Nucleus accumbens (tissue), 56 donors: ENCODE results near the gene DPEP3.

ENCODE experiments used
- DNase-seq, 56 donors: peaks; one replicate each; lab custom pipeline; 2025; lab: John Stamatoyannopoulos, UW

DPEP3 gene

GRCh38 chr16:67935402-67936123 lies 44.7 kb downstream of the DPEP3 start:
- DNase-seq: peak; percentile 48 to 98 (median 92)

GRCh38 chr16:67935101-67935401 lies 45.2 kb downstream of the DPEP3 start:
- peak in 1 of 56 donors; percentile 46 for DNase-seq

- no peak for DNase-seq
Measured at GRCh38 chr16:67934306-67935100, 45.8 kb downstream of the DPEP3 start.

- DNase-seq: no peak
Measured at GRCh38 chr16:67933805-67934204, 46.5 kb downstream of the DPEP3 start.

- no peak for DNase-seq
Measured at GRCh38 chr16:67932462-67932840, 47.8 kb downstream of the DPEP3 start.

GRCh38 chr16:67931712-67932461 lies 48.4 kb downstream of the DPEP3 start, which contains the start of gene CTRL:
Gene CTRL, minus strand, starts transcription at chr16:67931862. Its CDS starts 10 bp downstream, at chr16:67931852.
- DNase-seq: no peak

- DNase-seq: no peak
Measured at GRCh38 chr16:67930678-67931211, 49.6 kb downstream of the DPEP3 start.

- DNase-seq: no peak
Measured at GRCh38 chr16:67930191-67930590, 50.1 kb downstream of the DPEP3 start.

- peak in 53 of 56 donors; percentile 14 to 86 (median 57) for DNase-seq
Measured at GRCh38 chr16:67928561-67929364, 51.5 kb downstream of the DPEP3 start.

GRCh38 chr16:67928147-67928546 lies 52.2 kb downstream of the DPEP3 start:
- DNase-seq: no peak

- DNase-seq: no peak
Measured at GRCh38 chr16:67927131-67927941, 53.0 kb downstream of the DPEP3 start.

GRCh38 chr16:67926181-67926750 lies 54.0 kb downstream of the DPEP3 start:
- DNase-seq: peak in 30 of 56 donors; percentile 8 to 56 (median 34)
